ENCODE data around the gene OR1J2. TPM values are rescaled to one million over a fixed set of nuclear protein-coding genes. Genes with fewer than 3 reads are reported as not detected.

Gene OR1J2
- total and polyA plus RNA-seq, 2 of the 4 experiments (the other 2 are of a cell fraction): not detected

DNA sequence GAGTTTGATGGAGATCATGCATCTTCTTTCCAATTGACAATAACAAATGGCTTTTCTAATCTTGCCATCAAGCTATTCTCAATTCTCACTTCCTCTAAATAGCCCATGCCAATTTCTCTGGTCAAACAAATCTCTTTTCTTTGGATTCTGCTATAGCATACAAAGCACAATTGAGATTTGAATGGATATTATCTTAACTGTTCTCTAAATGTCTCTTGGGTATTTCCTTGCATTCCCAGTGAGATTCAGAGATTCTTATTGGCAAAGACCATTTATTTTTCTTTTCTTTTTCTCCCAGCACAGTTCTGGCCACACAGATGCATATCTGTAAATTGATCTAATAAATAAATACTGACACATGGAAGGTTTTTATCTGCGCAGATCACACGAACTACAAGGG is 42.2 kb downstream of the OR1J2 start, which contains the start of gene OR1N2:
OR1N2 (plus strand) TSS at position 301 of the 400 bp plus-strand sequence. CDS start 100 bp downstream, outside the sequence.
- Histone ChIP-seq H3K9ac (ENCODE audit: low read depth, low read length) (no peak within 1 kb of the TSS), H3K14ac (replicated peaks; ENCODE audit: low read depth, low read length) (no peak within 1 kb of the TSS), H3K4ac (ENCODE audit: low read depth, low read length) (no peak within 1 kb of the TSS), H3K27ac (ENCODE audit: insufficient read depth, low read length) (no peak within 1 kb of the TSS), H4K5ac (ENCODE audit: low read depth, low read length) (no peak within 1 kb of the TSS), H4K91ac (ENCODE audit: insufficient read depth, low read depth, low read length) (no peak within 1 kb of the TSS), H2AFZ (replicated peaks; ENCODE audit: low read length, poor library complexity) (no peak within 1 kb of the TSS), H3K4me3 (ENCODE audit: insufficient read depth, low read depth, low read length) (no peak within 1 kb of the TSS), H3K23ac (ENCODE audit: low read depth, low read length) (no peak within 1 kb of the TSS), H3K56ac (ENCODE audit: extremely low read depth, insufficient read depth, low read length) (no peak within 1 kb of the TSS), H3K4me1 (ENCODE audit: control insufficient read depth, insufficient read depth, low read length) (no peaks in the 10 kb centered on the region), H3K36me3 (ENCODE audit: control insufficient read depth, insufficient read depth, low read length) (no peaks in the 10 kb centered on the region), H2BK120ac (ENCODE audit: low read depth, low read length) (no peak within 1 kb of the TSS), H2BK15ac (ENCODE audit: low read depth, low read length) (no peak within 1 kb of the TSS), H3K9me1 (ENCODE audit: insufficient read depth, low read length) (no peaks in the 10 kb centered on the region), H3K4me2 (ENCODE audit: low read depth, low read length) (no peak within 1 kb of the TSS), H4K8ac (ENCODE audit: low read depth in 2 of 2, low read length in 2 of 2) (no peak within 1 kb of the TSS), H3K18ac (ENCODE audit: low read depth, low read length) (no peak within 1 kb of the TSS), H2BK20ac (ENCODE audit: low read depth, low read length) (no peak within 1 kb of the TSS), H3K9me3 (ENCODE audit: control insufficient read depth, insufficient read depth, low read length) (no peaks in the 10 kb centered on the region), H2AK9ac (replicated peaks; ENCODE audit: low read depth, low read length, poor library complexity) (no peak within 1 kb of the TSS), H2AK5ac (ENCODE audit: low read depth, low read length) (no peak within 1 kb of the TSS), H4K20me1 (ENCODE audit: insufficient read depth, low read length) (no peaks in the 10 kb centered on the region), H3K79me1 (ENCODE audit: low read depth in 1 of 2, low read length in 2 of 2) (no peaks in the 10 kb centered on the region), H2BK5ac (ENCODE audit: low read depth, low read length, poor library complexity, severe bottlenecking) (no peak within 1 kb of the TSS), H3K27me3 (ENCODE audit: control insufficient read depth, insufficient read depth, low read length) (peaks cover 10% of the 10 kb centered on the region)
- intact Hi-C loops (cut with micrococcal nuclease): no loop called here
- DNase-seq (no peak), ATAC-seq (ENCODE audit: low read depth) (no peak)
- CTCF ChIA-PET: no interaction called here
- dilution Hi-C loops (cut with HindIII; ENCODE audit: low sequenced_read_pairs, unreplicated experiment): no loop called here
- in situ Hi-C loops (cut with MboI; ENCODE audit: low sequenced_read_pairs): no loop called here
- no CpG with 5 or more reads among the region's 2 CpGs for WGBS, 2 experiments (ENCODE audit: extremely low coverage in 2 of 2, insufficient read length in 1 of 2)
- no TSS peak for BruUV-seq (replicated peaks)
- POLR2A ChIA-PET (ENCODE audit: unreplicated experiment): no interaction called here
- TF ChIP-seq RFX5 (IDR thresholded peaks at IDR 0.05; ENCODE audit: low read depth, low read length): no peak
- TF ChIP-seq NFE2L2 (IDR thresholded peaks at IDR 0.05; ENCODE audit: low read depth, low read length): no peak
- TF ChIP-seq, protein P1, sequence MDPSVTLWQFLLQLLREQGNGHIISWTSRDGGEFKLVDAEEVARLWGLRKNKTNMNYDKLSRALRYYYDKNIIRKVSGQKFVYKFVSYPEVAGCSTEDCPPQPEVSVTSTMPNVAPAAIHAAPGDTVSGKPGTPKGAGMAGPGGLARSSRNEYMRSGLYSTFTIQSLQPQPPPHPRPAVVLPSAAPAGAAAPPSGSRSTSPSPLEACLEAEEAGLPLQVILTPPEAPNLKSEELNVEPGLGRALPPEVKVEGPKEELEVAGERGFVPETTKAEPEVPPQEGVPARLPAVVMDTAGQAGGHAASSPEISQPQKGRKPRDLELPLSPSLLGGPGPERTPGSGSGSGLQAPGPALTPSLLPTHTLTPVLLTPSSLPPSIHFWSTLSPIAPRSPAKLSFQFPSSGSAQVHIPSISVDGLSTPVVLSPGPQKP (IDR thresholded peaks at IDR 0.05; ENCODE audit: borderline replicate concordance, low read depth, low read length): no peak
- TF ChIP-seq FOS (IDR thresholded peaks at IDR 0.05; ENCODE audit: low read depth, low read length): no peak
- TF ChIP-seq RAD21 (IDR thresholded peaks at IDR 0.05; ENCODE audit: low read length): no peak
- TF ChIP-seq CEBPB (IDR thresholded peaks at IDR 0.05; ENCODE audit: low read depth, low read length): no peak
- no peak for TF ChIP-seq MXI1 (IDR thresholded peaks at IDR 0.05; ENCODE audit: borderline replicate concordance, low read depth, low read length)
- no peak for TF ChIP-seq CTCF (conservative IDR thresholded peaks at IDR 0.05; ENCODE audit: low read depth, low read length)
- TF ChIP-seq POLR2A (IDR thresholded peaks at IDR 0.05; ENCODE audit: low read depth, low read length): no peak
- no peak for TF ChIP-seq RCOR1 (IDR thresholded peaks at IDR 0.05; ENCODE audit: insufficient replicate concordance, low read length)
- TF ChIP-seq MAZ (IDR thresholded peaks at IDR 0.05; ENCODE audit: borderline replicate concordance, low read depth, low read length): no peak
- TF ChIP-seq BHLHE40 (IDR thresholded peaks at IDR 0.05; ENCODE audit: low read depth, low read length): no peak

Data from IMR-90 (cell line).